T-helper 17 cell (primary cell): Measurements from ENCODE around the gene UBE4A. TPM values are rescaled to one million over a fixed set of nuclear protein-coding genes. Genes with fewer than 3 reads are reported as not detected.

Experiments used
- ATAC-seq: fragments of 150-1000 bp; cut with Tn5 transposase; 2 replicates; pipeline ENCODE4 v1.10.0; 2021; ENCODE audit warnings: mild to moderate bottlenecking, moderate library complexity
- DNase-seq, 3 donors: peaks; one replicate each; pipeline versions ENCODE4 v3.0.0 to v3.0.0-alpha.2; 2020 to 2021
- H3K9me3 ChIP-seq: one replicate; pipeline ENCODE4 v1.7.0; 2013; ENCODE audit warnings: low read length, mild to moderate bottlenecking; ENCODE audit not compliant: control insufficient read depth, poor library complexity, severe bottlenecking
- H3K27ac Mint-ChIP-seq: one replicate; pipeline ENCODE4 v1.8.0; 2022; ENCODE audit warnings: mild to moderate bottlenecking, moderate library complexity, mixed read lengths
- H3K27me3 Mint-ChIP-seq: one replicate; pipeline ENCODE4 v1.8.0; 2022; ENCODE audit warnings: mixed read lengths
- H3K36me3 Mint-ChIP-seq: one replicate; pipeline ENCODE4 v1.8.0; 2022; ENCODE audit warnings: low read depth, mixed read lengths
- H3K4me1 Mint-ChIP-seq: one replicate; pipeline ENCODE4 v1.8.0; 2022; ENCODE audit warnings: mild to moderate bottlenecking, mixed read lengths
- H3K4me3 Mint-ChIP-seq: one replicate; pipeline ENCODE4 v1.8.0; 2022; ENCODE audit warnings: mild to moderate bottlenecking, moderate library complexity, mixed read lengths
- total RNA-seq, 4 donors: library from RNA in 2 of 4; stranded (reverse) in 2 of 4; gene quantifications; one replicate each; pipeline ENCODE4 v1.2.3 and lab custom pipeline; 2022 to 2026

UBE4A gene
- total RNA-seq, 2 donors from 2014 or later = 39.4 to 43.5 TPM

DNA sequence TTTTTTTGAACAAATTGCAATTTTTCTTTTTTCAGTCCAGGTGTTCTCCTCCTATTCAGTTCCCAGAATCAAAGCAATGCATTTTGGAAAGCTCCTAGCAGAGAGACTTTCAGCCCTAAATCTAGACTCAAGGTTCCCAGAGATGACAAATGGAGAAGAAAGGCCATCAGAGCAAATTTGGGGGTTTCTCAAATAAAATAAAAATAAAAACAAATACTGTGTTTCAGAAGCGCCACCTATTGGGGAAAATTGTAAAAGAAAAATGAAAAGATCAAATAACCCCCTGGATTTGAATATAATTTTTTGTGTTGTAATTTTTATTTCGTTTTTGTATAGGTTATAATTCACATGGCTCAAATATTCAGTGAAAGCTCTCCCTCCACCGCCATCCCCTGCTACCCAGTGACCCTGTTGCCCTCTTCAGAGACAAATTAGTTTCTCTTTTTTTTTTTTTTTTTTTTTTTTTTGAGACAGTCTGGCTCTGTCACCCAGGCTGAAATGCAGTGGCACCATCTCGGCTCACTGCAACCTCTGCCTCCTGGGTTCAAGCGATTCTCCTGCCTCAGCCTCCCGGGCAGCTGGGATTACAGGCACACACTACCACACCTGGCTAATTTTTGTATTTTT is 6.2 kb upstream of the UBE4A start:
- peaks cover 20% of the 10 kb centered on the region for H3K4me1 Mint-ChIP-seq
- peak; percentile 27 for ATAC-seq
- H3K9me3 ChIP-seq = no peaks in the 10 kb centered on the region
- no peak overlapping the region for H3K4me3 Mint-ChIP-seq
- H3K36me3 Mint-ChIP-seq = peaks cover 12% of the 10 kb centered on the region
- H3K27ac Mint-ChIP-seq = peak overlapping the region; percentile 76
- no peaks in the 10 kb centered on the region for H3K27me3 Mint-ChIP-seq
- no peak for DNase-seq

DNA sequence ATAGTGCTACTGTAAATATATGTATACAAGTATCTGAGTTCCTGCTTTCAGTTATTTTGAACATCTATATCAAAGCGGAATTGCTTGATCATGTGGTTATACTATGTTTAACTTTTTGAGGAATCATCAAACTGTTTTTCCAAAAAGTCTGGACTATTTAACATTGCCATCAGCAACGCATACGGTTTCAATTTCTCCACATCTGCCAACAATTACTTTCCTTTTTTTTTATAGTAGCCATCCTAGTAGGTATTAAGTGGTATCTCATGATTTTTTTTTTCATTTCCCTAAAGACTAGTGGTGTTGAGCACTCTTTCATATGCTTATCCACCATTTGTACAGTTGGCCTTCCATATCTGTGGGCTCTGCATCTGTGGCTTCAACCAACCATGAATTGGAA is 1.3 kb upstream of the UBE4A start:
- no peak overlapping the region for H3K27ac Mint-ChIP-seq
- DNase-seq = no peak
- no peaks in the 10 kb centered on the region for H3K9me3 ChIP-seq
- peaks cover 35% of the 10 kb centered on the region for H3K4me1 Mint-ChIP-seq
- H3K4me3 Mint-ChIP-seq = no peak overlapping the region
- H3K36me3 Mint-ChIP-seq = peaks cover 2% of the 10 kb centered on the region
- no peak for ATAC-seq
- H3K27me3 Mint-ChIP-seq = no peaks in the 10 kb centered on the region

DNA sequence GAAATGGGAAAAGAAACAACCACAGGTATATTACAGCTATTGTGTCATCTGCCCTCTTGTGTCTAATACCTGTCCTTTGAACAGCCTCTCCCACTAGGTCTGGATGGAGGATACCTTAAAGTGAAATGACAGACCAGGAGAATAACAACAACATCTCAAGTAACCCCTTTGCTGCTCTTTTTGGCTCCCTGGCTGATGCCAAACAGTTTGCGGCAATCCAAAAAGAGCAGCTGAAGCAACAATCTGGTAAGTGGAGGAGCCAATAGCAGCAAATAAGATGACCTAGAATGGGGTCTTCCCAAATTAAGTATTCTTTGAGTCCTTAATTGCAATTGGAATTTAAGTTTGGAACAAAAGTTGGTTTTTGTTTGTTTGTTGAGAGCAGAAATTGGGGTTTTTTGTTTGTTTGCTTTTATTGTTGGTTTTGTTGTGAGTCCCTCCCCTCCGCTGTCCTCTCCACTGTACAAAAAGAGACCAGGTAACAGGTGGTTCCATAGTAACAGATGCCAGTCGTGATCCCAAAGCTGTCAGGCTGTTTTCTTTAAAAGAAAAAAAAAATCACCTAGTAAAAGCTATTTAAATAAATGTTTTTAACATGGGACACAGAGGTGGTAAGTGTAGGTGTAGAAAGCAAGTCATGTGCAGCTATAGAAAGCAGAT is 5.7 kb downstream of the UBE4A start:
- Mint-ChIP-seq H3K4me1 (peaks cover 31% of the 10 kb centered on the region), H3K27ac (peak overlapping the region; percentile 54), H3K36me3 (peaks cover 1% of the 10 kb centered on the region), H3K4me3 (no peak overlapping the region), H3K27me3 (no peaks in the 10 kb centered on the region)
- H3K9me3 ChIP-seq = no peaks in the 10 kb centered on the region
- no peak for DNase-seq
- ATAC-seq = no peak

DNA sequence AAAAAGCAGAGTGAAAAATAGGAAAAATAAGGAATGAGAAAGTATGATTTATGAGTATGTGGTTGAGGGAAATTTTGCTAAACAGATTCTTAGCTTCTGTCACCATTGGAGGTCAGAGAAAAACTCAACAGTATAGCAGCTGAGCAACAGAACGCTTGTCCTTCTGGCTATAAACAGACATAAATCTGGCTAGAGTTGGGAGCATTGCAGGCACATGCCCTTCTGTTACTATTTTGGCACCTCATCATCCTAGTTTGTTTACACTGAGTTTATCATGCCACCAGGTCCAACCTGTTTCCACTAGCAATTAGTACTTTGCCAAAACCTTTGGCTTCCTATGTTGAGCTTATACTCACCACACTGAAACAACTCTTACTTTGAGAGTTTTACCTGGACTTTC is 6.9 kb downstream of the UBE4A start:
- no peak for DNase-seq
- Mint-ChIP-seq H3K4me3 (no peak overlapping the region), H3K27me3 (no peaks in the 10 kb centered on the region), H3K4me1 (peaks cover 27% of the 10 kb centered on the region), H3K27ac (peak overlapping the region; percentile 32), H3K36me3 (peaks cover 3% of the 10 kb centered on the region)
- no peak for ATAC-seq
- H3K9me3 ChIP-seq = no peaks in the 10 kb centered on the region

DNA sequence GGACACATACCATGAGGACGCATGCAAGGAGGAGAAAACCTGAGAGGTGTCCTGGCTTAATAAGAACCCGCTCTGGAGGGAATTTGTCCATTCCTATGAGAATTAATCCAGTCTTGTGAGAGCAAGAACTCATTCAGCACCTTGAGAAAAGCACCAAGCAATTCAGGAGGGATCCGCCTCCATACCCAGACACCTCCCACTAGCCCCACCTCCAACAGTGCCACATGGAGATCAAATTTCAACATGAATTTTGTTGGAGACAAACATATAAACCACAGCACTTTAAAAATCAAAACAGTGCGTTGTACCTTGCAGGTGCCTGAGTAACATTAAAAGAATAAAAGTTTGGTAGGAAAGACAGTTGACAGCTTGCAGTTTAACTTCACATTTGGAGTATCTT is 11.4 kb downstream of the UBE4A start:
- no peak for ATAC-seq
- H3K9me3 ChIP-seq = no peaks in the 10 kb centered on the region
- peaks cover 6% of the 10 kb centered on the region for H3K36me3 Mint-ChIP-seq
- H3K4me1 Mint-ChIP-seq = peaks cover 3% of the 10 kb centered on the region
- H3K27me3 Mint-ChIP-seq = no peaks in the 10 kb centered on the region
- no peak overlapping the region for H3K27ac Mint-ChIP-seq
- no peak overlapping the region for H3K4me3 Mint-ChIP-seq
- DNase-seq = no peak

DNA sequence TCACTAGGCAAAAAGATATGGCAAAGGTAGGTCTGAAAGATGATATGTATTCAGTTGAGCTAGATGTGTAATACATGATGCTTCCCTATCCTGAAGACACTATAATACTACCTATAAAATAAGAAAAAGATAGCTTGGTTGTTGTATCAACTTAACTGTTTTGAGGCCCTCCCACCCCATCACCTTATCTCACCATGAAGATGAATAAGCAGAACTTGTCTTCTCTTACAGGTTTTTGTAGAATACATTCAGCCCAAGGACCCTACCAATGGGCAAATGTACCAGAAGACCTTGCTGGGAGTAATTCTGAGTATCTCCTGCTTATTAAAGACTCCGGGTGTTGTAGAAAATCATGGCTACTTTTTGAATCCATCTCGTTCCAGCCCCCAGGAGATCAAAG is 13.9 kb downstream of the UBE4A start:
- DNase-seq (no peak), ATAC-seq (no peak)
- H3K9me3 ChIP-seq = no peaks in the 10 kb centered on the region
- Mint-ChIP-seq H3K27me3 (no peaks in the 10 kb centered on the region), H3K4me3 (no peak overlapping the region), H3K36me3 (peaks cover 8% of the 10 kb centered on the region), H3K4me1 (peaks cover 5% of the 10 kb centered on the region), H3K27ac (no peak overlapping the region)

DNA sequence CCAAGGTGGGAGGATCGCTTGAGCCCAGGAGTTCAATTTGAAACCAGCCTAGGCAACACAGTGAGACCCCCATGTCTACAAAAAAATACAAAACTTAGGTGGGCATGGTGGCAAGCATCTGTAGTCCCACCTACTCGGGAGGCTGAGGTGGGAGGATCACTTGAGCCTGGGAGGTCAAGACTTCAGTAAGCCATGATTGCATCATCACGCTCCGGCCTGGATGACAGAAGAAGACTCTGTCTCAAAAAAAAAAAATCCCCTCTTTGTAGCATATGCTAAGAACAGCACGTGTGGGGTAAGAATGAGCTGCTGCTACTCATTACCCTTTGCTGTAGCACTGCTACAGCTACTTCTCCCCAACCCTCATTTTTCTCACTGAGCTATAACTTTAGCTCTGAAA is 14.5 kb downstream of the UBE4A start:
- Mint-ChIP-seq H3K4me3 (no peak overlapping the region), H3K27me3 (no peaks in the 10 kb centered on the region), H3K36me3 (peaks cover 8% of the 10 kb centered on the region), H3K4me1 (peaks cover 5% of the 10 kb centered on the region), H3K27ac (peak overlapping the region; percentile 9)
- ATAC-seq (no peak), DNase-seq (no peak)
- no peaks in the 10 kb centered on the region for H3K9me3 ChIP-seq

DNA sequence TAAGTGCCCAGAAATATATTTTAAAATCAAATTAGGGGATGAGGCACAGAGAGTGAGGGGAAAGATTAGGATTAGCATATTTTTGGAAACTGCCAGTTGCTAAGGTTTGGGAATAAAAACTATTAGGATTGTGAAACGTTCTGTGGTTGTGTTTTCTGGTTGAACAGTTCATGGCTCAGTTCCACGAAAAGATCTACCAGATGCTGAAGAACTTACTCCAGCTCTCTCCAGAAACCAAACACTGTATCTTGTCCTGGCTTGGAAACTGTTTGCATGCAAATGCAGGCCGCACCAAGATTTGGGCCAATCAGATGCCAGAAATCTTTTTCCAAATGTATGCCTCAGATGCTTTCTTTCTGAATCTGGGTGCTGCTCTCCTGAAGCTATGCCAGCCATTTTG is 15.3 kb downstream of the UBE4A start:
- DNase-seq (no peak), ATAC-seq (no peak)
- no peak overlapping the region for H3K4me3 Mint-ChIP-seq
- peaks cover 5% of the 10 kb centered on the region for H3K4me1 Mint-ChIP-seq
- H3K27me3 Mint-ChIP-seq = no peaks in the 10 kb centered on the region
- H3K36me3 Mint-ChIP-seq = peaks cover 8% of the 10 kb centered on the region
- no peak overlapping the region for H3K27ac Mint-ChIP-seq
- no peaks in the 10 kb centered on the region for H3K9me3 ChIP-seq

DNA sequence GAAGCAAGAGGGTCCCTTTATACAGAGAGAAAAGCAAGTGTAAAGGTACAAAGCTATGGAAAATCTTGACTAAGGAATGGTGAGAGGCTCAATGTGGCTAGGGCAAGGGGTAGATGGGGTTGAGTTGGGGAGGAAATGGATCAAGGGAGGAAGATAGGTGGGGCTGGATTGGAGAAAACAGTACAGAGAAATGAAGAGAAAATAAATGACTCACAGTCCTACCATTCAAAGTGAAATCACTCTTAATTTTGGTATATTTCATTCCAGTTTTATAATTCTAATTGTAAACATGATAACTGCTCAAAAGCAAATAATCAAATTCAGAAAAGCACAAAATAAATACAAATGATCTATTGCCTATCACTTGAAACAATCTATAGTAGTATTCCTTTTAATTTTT is 16.6 kb downstream of the UBE4A start:
- no peaks in the 10 kb centered on the region for H3K9me3 ChIP-seq
- Mint-ChIP-seq H3K27ac (peak overlapping the region; percentile 63), H3K27me3 (no peaks in the 10 kb centered on the region), H3K4me1 (peaks cover 5% of the 10 kb centered on the region), H3K4me3 (no peak overlapping the region), H3K36me3 (peaks cover 5% of the 10 kb centered on the region)
- no peak for DNase-seq
- no peak for ATAC-seq

DNA sequence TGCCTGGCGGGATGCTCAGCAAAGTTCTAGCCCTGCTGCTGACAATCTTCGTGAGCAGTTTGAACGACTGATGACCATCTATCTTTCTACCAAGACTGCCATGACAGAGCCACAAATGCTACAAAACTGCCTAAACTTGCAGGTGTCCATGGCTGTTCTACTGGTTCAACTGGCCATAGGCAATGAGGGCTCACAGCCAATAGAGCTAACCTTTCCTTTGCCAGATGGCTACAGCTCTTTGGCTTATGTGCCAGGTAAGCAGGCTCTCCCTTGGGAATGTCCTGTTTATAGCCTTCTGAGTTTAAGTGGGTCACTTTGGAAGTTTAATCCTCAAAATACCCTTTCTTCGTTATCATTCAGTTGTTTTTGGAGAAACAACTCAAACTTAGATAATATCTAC is 20.1 kb downstream of the UBE4A start:
- peaks cover 2% of the 10 kb centered on the region for H3K36me3 Mint-ChIP-seq
- no peaks in the 10 kb centered on the region for H3K9me3 ChIP-seq
- no peak overlapping the region for H3K4me3 Mint-ChIP-seq
- DNase-seq (no peak), ATAC-seq (no peak)
- peak overlapping the region; percentile 53 for H3K27ac Mint-ChIP-seq
- no peaks in the 10 kb centered on the region for H3K27me3 Mint-ChIP-seq
- peaks cover 2% of the 10 kb centered on the region for H3K4me1 Mint-ChIP-seq

DNA sequence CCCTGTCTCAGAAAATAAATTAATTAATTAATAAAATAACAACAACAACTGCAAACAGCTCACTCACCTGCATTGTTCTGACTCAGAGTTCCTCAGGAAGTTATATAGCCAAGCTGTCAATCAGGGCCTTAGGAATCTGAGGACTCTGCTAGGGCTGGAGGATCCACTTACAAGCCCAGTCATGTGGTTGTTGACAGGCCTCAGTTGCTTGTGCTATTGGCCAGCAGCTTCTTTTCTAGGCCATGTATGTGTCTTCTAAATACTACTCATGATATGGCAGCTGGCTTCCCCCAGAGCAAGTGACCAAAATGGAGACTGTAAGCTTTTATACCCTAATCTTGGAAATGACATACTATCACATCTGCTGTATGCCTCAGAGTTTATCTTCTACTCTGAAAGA is 21.2 kb downstream of the UBE4A start:
- H3K9me3 ChIP-seq = no peaks in the 10 kb centered on the region
- no peak overlapping the region for H3K4me3 Mint-ChIP-seq
- ATAC-seq (no peak), DNase-seq (no peak)
- H3K4me1 Mint-ChIP-seq = peaks cover 2% of the 10 kb centered on the region
- H3K36me3 Mint-ChIP-seq = peaks cover 3% of the 10 kb centered on the region
- no peak overlapping the region for H3K27ac Mint-ChIP-seq
- no peaks in the 10 kb centered on the region for H3K27me3 Mint-ChIP-seq

DNA sequence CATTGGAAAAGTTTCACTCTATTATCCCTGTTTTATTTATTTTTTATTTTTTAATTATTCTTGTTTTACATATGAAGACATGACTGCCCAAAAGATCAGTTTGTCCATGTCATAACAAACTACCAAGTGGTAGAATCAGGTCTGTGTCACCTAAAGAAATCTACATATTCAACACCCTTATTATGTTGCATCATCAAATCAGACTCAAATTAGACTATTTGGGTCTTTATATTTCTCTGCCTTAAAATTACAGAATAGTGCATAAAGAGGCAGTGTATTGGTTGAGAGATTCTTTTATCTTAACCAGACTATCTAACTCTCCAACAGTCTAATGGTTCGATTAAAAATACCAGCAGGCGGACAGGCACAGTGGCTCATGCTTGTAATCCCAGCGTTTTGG is 23.6 kb downstream of the UBE4A start:
- H3K4me3 Mint-ChIP-seq = no peak overlapping the region
- H3K36me3 Mint-ChIP-seq = peaks cover 9% of the 10 kb centered on the region
- no peak overlapping the region for H3K27ac Mint-ChIP-seq
- H3K9me3 ChIP-seq = no peaks in the 10 kb centered on the region
- ATAC-seq (no peak), DNase-seq (no peak)
- no peaks in the 10 kb centered on the region for H3K4me1 Mint-ChIP-seq
- H3K27me3 Mint-ChIP-seq = no peaks in the 10 kb centered on the region

DNA sequence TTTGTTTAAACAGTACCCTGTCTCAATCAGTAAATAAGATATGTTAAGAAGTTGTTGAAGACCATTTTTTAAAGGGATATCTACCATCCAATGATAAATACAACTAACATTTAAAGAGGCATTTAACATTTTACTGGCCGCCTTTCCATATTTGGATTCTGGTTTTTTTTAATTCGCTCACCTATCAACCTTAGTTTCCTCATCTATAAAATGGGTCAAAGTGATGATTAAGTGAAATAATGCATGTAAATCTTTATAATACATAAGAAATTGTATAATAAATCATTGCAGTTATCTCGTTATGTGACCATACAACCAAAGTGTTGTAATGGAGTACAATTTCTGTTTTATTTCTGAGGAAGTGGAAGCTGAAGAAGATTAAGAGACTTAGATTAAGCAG is 24.3 kb downstream of the UBE4A start:
- Mint-ChIP-seq H3K4me1 (no peaks in the 10 kb centered on the region), H3K27ac (no peak overlapping the region), H3K4me3 (no peak overlapping the region), H3K36me3 (peaks cover 9% of the 10 kb centered on the region), H3K27me3 (no peaks in the 10 kb centered on the region)
- no peak for DNase-seq
- ATAC-seq = no peak
- H3K9me3 ChIP-seq = no peaks in the 10 kb centered on the region

DNA sequence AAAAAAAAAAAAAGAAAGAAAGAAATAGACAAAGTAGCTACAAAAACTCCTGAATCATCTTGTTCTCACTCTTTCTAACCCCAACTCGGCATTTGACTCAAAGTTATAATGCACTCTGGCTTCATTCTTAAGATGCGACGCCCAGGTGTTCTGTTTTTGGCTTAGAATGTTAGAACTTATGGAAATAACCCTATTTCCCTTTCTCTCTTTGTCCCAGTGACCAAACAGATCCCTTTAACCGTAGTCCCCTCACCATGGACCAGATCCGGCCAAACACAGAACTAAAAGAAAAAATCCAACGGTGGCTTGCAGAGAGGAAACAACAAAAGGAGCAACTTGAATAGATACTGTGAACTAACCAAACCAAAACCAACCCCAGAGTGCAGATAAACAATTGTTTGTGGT is 36.7 kb downstream of the UBE4A start:
- Mint-ChIP-seq H3K4me1 (peaks cover 19% of the 10 kb centered on the region), H3K4me3 (peak overlapping the region; percentile 81), H3K36me3 (peaks cover 6% of the 10 kb centered on the region), H3K27ac (peak overlapping the region; percentile 100), H3K27me3 (no peaks in the 10 kb centered on the region)
- no peak for ATAC-seq
- no peak for DNase-seq
- H3K9me3 ChIP-seq = no peaks in the 10 kb centered on the region
